GM19035 (cell line): ENCODE data around the gene FETUB.

Experiments used
- ATAC-seq: cut with Tn5 transposase; IDR thresholded peaks from one replicate; pipeline ENCODE4 v1.9.1; 2021; ENCODE audit not compliant: unreplicated experiment

FETUB gene, protein sequence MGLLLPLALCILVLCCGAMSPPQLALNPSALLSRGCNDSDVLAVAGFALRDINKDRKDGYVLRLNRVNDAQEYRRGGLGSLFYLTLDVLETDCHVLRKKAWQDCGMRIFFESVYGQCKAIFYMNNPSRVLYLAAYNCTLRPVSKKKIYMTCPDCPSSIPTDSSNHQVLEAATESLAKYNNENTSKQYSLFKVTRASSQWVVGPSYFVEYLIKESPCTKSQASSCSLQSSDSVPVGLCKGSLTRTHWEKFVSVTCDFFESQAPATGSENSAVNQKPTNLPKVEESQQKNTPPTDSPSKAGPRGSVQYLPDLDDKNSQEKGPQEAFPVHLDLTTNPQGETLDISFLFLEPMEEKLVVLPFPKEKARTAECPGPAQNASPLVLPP

GRCh38 chr3:186639778-186640472 is at the start of gene FETUB:
TSS of gene FETUB (plus strand) at chr3:186640399. CDS start at chr3:186640461, 62 bp downstream.
- ATAC-seq, result no peak

- no peak for ATAC-seq
Measured at GRCh38 chr3:186590580-186591295, 49.5 kb upstream of the FETUB start.

DNA sequence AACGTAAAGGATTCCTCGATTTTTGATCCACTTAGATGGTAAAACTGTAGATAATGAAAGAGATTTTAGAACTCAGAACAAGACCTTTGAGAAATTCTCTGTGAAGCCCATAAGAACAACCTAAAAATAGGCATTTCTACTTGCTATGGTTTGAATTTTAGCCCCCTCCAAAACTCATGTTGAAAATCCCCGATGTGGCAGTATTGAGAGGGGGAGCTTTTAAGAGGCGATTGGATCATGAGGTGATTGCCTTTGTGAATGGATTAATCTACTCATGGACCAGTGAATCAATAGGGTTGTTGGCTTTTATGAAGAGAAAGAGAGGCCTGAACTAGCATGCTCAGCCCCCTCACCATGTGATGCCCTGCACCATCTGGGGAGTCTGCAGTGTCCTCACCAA is 47.5 kb upstream of the FETUB start:
- ATAC-seq, result no peak

GRCh38 chr3:186593862-186594261 is 46.3 kb upstream of the FETUB start:
- no peak for ATAC-seq

- ATAC-seq, result no peak
Measured at GRCh38 chr3:186594591-186595113, 45.5 kb upstream of the FETUB start.

DNA sequence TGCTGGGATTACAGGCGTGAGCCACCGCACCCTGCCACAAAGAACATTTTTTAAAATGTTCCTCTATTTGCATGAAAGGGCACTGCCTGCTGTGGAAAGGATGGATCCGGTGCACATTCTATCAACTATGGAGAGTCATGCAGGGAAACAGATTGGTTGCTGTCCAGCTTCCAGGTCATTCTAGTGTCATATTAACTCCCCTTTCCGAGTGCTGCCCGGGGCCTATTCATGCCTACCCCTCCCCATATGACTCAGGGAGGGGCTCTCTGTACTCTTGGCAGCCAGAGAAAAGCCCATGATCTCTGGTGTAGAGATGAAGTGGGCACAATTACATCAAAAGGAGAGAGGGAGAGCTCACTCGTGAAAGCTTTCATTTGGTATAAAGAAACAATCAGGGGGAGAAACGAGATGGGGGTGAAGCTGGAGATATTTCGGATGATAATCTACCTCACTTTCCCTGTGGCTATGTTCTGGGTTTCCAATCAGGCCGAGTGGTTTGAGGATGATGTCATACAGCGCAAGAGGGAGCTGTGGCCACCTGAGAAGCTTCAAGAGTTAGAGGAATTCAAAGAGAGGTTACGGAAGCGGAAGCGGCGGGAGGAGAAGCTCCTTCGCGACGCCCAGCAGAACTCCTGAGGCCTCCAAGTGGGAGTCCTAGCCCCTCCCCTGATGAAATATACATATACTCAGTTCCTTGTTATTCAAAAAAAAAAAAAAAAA is 43.5 kb upstream of the FETUB start:
- no peak for ATAC-seq

DNA sequence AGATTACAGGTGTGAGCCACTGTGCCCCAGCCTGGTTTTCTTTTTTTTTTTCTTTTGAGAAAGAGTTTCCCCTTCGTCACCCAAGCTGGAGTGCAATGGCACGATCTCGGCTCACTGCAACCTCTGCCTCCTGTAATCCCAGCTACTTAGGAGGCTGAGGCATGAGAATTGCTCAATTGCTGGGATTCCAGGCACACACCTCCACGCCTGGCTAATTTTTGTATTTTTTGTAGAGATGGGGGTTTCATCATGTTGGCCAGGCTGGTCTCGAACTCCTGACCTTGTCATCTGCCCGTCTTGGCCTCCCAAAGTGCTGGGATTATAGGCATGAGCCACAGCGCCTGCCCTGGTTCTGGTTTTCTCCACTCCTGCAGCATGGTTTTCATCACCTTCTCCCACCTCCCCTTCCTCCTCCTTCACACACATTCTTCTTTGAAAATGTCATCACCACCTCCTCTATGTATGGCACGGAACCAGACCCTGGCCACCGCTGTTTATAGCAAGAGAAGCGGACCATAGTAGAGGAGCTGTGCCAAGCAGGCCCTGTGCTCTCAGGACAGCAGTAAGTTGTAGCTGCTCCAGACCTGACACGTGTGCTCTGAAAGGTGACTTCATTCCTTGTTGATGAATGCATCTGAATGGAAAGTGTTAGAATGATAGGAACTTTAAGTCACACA is 42.0 kb upstream of the FETUB start:
- no peak for ATAC-seq

- ATAC-seq, result no peak
Measured at GRCh38 chr3:186598794-186599141, 41.4 kb upstream of the FETUB start.

DNA sequence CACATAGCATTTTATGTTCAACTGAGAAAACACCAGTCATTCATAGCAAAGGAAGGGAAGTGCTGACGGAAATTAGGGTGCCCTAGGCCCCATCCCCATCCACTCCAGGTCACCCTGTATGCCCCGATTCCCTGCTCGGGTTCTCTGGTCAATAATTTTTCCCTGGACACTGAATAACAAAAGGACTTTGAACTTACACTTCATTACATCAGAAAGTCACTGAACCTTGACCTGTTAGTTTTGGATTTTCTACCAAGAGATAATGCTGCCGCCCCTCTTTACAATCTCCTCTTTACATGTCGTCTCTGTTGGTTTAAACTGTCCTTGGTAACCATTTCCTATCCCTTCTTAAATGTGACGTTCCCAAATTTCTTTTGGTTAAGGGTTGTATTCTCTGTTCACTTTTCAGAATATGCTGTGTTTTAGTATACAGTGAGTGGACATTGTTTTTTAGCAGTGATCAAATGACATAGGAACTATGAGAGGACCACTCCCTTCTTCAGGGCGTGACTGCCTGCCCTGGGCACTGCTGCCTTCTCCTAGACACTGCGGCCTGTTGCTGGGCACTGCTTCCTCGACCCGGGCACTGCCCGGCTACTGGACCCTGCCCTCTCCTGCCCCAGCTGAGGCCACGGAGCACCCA is 40.9 kb upstream of the FETUB start:
- ATAC-seq, result no peak

DNA sequence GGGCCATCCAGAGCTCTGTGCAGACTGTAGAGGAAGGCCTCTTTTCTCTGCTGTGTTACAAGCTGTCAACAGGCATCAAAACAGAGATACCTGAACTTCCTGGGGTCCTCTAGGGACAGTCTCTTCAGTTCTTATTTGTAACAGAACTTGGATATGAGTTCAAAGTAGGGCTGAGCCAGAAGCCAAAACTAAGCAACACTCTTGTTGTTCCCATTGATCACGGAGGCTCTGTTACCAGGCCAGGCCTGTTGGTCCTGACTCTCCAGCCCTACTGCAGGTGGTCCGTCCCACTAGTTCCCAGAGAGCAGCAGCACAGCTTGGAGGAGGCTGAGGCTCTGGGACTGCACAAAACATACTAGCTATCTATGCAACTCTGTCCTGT is 40.4 kb upstream of the FETUB start:
- ATAC-seq, result no peak

GRCh38 chr3:186600896-186601295 is 39.3 kb upstream of the FETUB start:
- no peak for ATAC-seq

DNA sequence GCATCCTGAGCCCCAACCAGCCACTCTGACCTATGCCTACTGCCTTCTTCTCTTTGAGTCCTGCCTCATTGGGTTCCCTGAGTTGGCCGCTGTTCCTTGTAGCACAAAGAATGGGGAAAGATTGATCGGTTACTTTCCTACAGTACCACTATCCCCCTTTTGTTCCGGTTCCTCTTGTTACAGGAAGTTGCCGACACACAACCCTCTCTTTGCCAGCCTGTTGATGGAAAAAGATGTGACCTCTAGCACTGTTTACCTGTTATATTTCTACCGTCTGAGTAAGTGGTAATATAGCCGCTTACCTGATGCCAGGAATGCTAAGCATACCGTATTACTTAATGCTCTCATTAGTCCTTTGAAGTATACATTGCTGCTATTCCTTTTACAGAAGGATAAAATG is 37.0 kb upstream of the FETUB start:
- no peak for ATAC-seq

GRCh38 chr3:186605078-186605477 is 35.1 kb upstream of the FETUB start:
- ATAC-seq, result no peak

GRCh38 chr3:186605561-186606545 is 34.3 kb upstream of the FETUB start:
- no peak for ATAC-seq

DNA sequence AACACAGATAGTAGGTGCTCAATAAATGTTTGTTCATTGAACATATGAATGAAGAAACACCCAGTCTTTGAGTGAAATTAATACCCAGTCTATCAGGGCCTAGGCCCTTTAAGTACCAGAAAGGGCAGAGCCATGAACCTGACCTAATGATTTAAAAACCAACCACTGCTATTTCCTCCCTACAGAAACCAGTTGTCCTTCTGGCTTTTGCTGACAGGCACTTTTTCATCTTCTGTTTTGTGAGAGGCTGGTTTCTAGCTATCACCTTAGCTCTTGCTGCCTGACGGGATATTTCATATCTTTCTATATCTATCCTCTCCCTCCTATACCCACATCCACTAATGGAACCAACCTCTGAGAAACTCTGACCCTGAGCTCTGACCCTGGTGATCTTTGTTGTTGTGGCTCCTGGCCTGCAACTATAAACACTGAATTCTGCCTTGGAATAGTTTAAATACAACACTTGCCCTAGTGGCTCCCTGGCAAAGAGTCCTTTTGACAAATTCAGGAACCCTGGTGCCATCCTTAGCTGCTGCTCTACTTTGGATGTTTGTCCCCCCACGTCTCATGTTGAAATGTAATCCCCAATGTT is 31.5 kb upstream of the FETUB start:
- no peak for ATAC-seq

GRCh38 chr3:186609247-186609868 is 30.8 kb upstream of the FETUB start:
- ATAC-seq, result no peak

DNA sequence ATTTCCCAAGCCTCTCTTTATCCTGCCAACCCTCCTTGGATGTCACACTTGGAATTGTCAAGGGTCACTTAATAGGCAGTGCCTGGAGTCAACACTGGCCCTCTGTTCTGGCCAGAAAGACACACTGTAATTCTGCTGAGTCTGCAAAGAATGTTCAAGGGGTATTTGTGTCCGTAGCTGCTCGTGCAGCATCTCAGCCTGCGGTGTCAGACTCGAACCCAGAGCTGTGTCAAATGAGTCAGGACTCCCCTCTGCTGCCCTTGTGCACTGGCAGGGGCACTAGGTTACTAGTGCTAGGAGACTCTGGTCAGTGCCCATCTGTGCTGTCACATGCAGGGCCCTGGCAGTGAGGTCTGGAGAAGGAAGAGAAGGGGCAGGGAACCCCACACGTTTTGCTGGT is 28.1 kb upstream of the FETUB start:
- ATAC-seq, result no peak
